HEK293 (cell line): ENCODE data around the gene EXD2.
A peak's percentile ranks its signal among the peaks of the same experiment; 100 is the strongest.

Source experiments
- FEZF1 ChIP-seq: fragments of 450-650 bp; formaldehyde crosslinking; IDR thresholded peaks from 2 replicates; pipeline ENCODE4 v1.5.1; 2016; ENCODE audit warnings: missing biosample characterization, missing genetic modification characterization
- GLI2 ChIP-seq: fragments of 450-650 bp; formaldehyde crosslinking; IDR thresholded peaks from 2 replicates; pipeline ENCODE4; 2017; ENCODE audit warnings: missing biosample characterization, missing genetic modification characterization, low read depth, borderline replicate concordance
- KLF10 ChIP-seq: fragments of 450-650 bp; IDR thresholded peaks from 2 replicates; pipeline ENCODE4 v1.5.1; 2018; ENCODE audit warnings: missing biosample characterization, mild to moderate bottlenecking, missing genetic modification characterization
- KLF16 ChIP-seq: fragments of 450-650 bp; formaldehyde crosslinking; IDR thresholded peaks from 2 replicates; pipeline ENCODE4 v1.5.1; 2017; ENCODE audit warnings: missing biosample characterization, missing genetic modification characterization
- KLF9 ChIP-seq: fragments of 450-650 bp; formaldehyde crosslinking; IDR thresholded peaks from 2 replicates; pipeline ENCODE4 v1.5.1; 2016; ENCODE audit warnings: missing biosample characterization, missing genetic modification characterization, low read depth
- OVOL3 ChIP-seq: fragments of 450-650 bp; formaldehyde crosslinking; IDR thresholded peaks from 2 replicates; pipeline ENCODE4 v1.5.1; 2016; ENCODE audit warnings: missing biosample characterization, missing genetic modification characterization
- ZBTB17 ChIP-seq: fragments of 450-650 bp; formaldehyde crosslinking; IDR thresholded peaks from 2 replicates; pipeline ENCODE4 v1.5.1; 2016; ENCODE audit warnings: missing biosample characterization, missing genetic modification characterization
- ZBTB7A ChIP-seq: fragments of 450-650 bp; formaldehyde crosslinking; IDR thresholded peaks from 2 replicates; pipeline ENCODE4 v1.5.1; 2016; ENCODE audit warnings: low read depth, missing biosample characterization, missing genetic modification characterization
- ZFHX2 ChIP-seq: fragments of 450-650 bp; formaldehyde crosslinking; conservative IDR thresholded peaks from 2 replicates; pipeline ENCODE4 v1.5.1; 2016; ENCODE audit warnings: missing biosample characterization, missing genetic modification characterization
- ZNF114 ChIP-seq: fragments of 450-650 bp; formaldehyde crosslinking; IDR thresholded peaks from 2 replicates; pipeline ENCODE4 v1.5.0; 2017; ENCODE audit warnings: missing biosample characterization, missing genetic modification characterization
- ZNF169 ChIP-seq: fragments of 450-650 bp; formaldehyde crosslinking; IDR thresholded peaks from 2 replicates; pipeline ENCODE4 v1.5.1; 2016; ENCODE audit warnings: missing biosample characterization, missing genetic modification characterization
- ZNF184 ChIP-seq: fragments of 450-650 bp; IDR thresholded peaks from 2 replicates; pipeline ENCODE4 v1.5.1; 2018; ENCODE audit warnings: missing biosample characterization, mild to moderate bottlenecking, missing genetic modification characterization
- ZNF311 ChIP-seq: fragments of 450-650 bp; formaldehyde crosslinking; IDR thresholded peaks from 2 replicates; pipeline ENCODE4 v1.5.1; 2017; ENCODE audit warnings: missing biosample characterization, missing genetic modification characterization, borderline replicate concordance
- ZNF350 ChIP-seq: fragments of 450-650 bp; formaldehyde crosslinking; IDR thresholded peaks from 2 replicates; pipeline ENCODE4 v1.5.0; 2017; ENCODE audit warnings: missing biosample characterization, mild to moderate bottlenecking, missing genetic modification characterization
- ZNF433 ChIP-seq: fragments of 450-650 bp; formaldehyde crosslinking; IDR thresholded peaks from 2 replicates; pipeline ENCODE4 v1.5.1; 2016; ENCODE audit warnings: missing biosample characterization, missing genetic modification characterization, low read depth
- ZNF473 ChIP-seq: fragments of 450-650 bp; formaldehyde crosslinking; IDR thresholded peaks from 2 replicates; pipeline ENCODE4 v1.5.1; 2017; ENCODE audit warnings: missing biosample characterization, missing genetic modification characterization
- ZNF48 ChIP-seq: fragments of 450-650 bp; formaldehyde crosslinking; IDR thresholded peaks from 2 replicates; pipeline ENCODE4 v1.5.1; 2016; ENCODE audit warnings: missing biosample characterization, missing genetic modification characterization
- ZNF544 ChIP-seq: fragments of 450-650 bp; formaldehyde crosslinking; IDR thresholded peaks from 2 replicates; pipeline ENCODE4 v1.5.0; 2017; ENCODE audit warnings: missing biosample characterization, missing genetic modification characterization
- ZNF585B ChIP-seq: fragments of 450-650 bp; formaldehyde crosslinking; IDR thresholded peaks from 2 replicates; pipeline ENCODE4 v1.5.1; 2016; ENCODE audit warnings: missing biosample characterization, missing genetic modification characterization
- ZNF677 ChIP-seq: fragments of 450-650 bp; IDR thresholded peaks from 2 replicates; pipeline ENCODE4 v1.5.0; 2018; ENCODE audit warnings: missing biosample characterization, mild to moderate bottlenecking, missing genetic modification characterization, moderate library complexity
- ZNF747 ChIP-seq: fragments of 450-650 bp; formaldehyde crosslinking; IDR thresholded peaks from 2 replicates; pipeline ENCODE4 v1.5.1; 2016; ENCODE audit warnings: missing biosample characterization, missing genetic modification characterization
- ZXDB ChIP-seq: fragments of 450-650 bp; formaldehyde crosslinking; IDR thresholded peaks from 2 replicates; pipeline ENCODE4 v1.5.1; 2016; ENCODE audit warnings: missing biosample characterization, missing genetic modification characterization
- TF ChIP-seq, protein P1 (sequence below): fragments of 450-650 bp; formaldehyde crosslinking; IDR thresholded peaks from 2 replicates; pipeline ENCODE4 v1.5.0; 2017; ENCODE audit warnings: missing biosample characterization, missing genetic modification characterization, borderline replicate concordance
- TF ChIP-seq, protein P2 (sequence below): fragments of 450-650 bp; formaldehyde crosslinking; IDR thresholded peaks from 2 replicates; pipeline ENCODE4 v1.5.1; 2016; ENCODE audit warnings: missing biosample characterization, missing genetic modification characterization
- TF ChIP-seq, protein P3 (sequence below): fragments of 450-650 bp; formaldehyde crosslinking; IDR thresholded peaks from 2 replicates; pipeline ENCODE4 v1.5.1; 2016; ENCODE audit warnings: missing biosample characterization, missing genetic modification characterization
- TF ChIP-seq, protein P4 (sequence below): fragments of 450-650 bp; formaldehyde crosslinking; IDR thresholded peaks from 2 replicates; pipeline ENCODE4 v1.5.1; 2016; ENCODE audit warnings: missing biosample characterization, missing genetic modification characterization
- TF ChIP-seq, protein P5 (sequence below): fragments of 450-650 bp; formaldehyde crosslinking; IDR thresholded peaks from 2 replicates; pipeline ENCODE4 v1.5.1; 2016; ENCODE audit warnings: missing biosample characterization, missing genetic modification characterization
- TF ChIP-seq, protein P6 (sequence below): fragments of 450-650 bp; formaldehyde crosslinking; IDR thresholded peaks from 2 replicates; pipeline ENCODE4 v1.5.1; 2016; ENCODE audit warnings: missing biosample characterization, missing genetic modification characterization
- TF ChIP-seq, protein P7 (sequence below): fragments of 450-650 bp; formaldehyde crosslinking; IDR thresholded peaks from 2 replicates; pipeline ENCODE4 v1.5.1; 2016; ENCODE audit warnings: missing biosample characterization, missing genetic modification characterization

The EXD2 gene

DNA sequence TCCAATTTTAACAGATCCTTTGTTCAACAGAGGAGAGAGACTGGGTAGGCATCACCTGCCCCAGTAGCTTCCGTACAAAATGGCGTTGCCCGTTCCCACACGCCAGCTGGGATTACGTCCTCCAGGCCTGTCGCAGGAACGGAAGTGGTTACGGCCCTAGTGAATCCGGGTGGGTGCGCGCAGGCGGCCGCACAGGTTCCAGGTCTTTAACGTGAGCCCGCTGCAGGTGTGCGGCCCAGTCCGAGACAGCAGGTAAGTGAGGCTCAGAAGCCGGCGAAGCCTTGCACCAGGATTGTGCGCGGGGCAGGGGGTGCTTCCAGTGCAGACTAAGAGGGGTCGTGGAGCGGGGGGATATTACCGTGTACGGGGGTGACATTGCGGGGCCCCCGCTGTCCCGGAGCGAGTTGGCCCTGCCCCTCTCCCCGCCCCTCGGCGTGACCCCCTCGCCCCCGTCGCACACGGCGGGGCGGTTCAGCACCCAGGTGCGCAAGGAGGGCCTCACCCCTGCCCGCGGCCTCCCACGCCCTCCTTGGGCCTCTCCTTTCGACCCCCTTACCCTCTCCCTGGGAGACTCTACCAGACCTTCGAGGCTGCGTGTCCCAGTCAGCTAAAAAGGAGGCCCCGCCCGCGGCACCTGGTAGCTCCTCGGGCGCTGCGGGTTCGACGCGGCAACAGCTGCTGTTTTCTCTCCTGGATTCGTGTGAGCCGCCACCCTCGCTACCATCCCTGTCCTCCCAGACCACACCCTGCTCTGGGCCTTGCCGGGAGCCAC is at the start of gene EXD2 (continued):
- TF ChIP-seq, protein P1, sequence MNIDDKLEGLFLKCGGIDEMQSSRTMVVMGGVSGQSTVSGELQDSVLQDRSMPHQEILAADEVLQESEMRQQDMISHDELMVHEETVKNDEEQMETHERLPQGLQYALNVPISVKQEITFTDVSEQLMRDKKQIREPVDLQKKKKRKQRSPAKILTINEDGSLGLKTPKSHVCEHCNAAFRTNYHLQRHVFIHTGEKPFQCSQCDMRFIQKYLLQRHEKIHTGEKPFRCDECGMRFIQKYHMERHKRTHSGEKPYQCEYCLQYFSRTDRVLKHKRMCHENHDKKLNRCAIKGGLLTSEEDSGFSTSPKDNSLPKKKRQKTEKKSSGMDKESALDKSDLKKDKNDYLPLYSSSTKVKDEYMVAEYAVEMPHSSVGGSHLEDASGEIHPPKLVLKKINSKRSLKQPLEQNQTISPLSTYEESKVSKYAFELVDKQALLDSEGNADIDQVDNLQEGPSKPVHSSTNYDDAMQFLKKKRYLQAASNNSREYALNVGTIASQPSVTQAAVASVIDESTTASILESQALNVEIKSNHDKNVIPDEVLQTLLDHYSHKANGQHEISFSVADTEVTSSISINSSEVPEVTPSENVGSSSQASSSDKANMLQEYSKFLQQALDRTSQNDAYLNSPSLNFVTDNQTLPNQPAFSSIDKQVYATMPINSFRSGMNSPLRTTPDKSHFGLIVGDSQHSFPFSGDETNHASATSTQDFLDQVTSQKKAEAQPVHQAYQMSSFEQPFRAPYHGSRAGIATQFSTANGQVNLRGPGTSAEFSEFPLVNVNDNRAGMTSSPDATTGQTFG = peak; percentile 66; the same call in 1 of the 2 replicates
- no peak for TF ChIP-seq ZNF473 (tag by site-specific recombination)
- peak; percentile 96 for TF ChIP-seq ZXDB (tag by site-specific recombination)
- no peak for TF ChIP-seq GLI2 (tag by site-specific recombination)
- no peak for TF ChIP-seq ZNF184
- no peak for TF ChIP-seq ZNF114 (tag by site-specific recombination)
- TF ChIP-seq FEZF1 (tag by site-specific recombination) = no peak
- peak; percentile 86; the same call in 1 of the 2 replicates for TF ChIP-seq KLF9 (tag by site-specific recombination)
- no peak for TF ChIP-seq ZNF169
- TF ChIP-seq ZBTB7A (tag by site-specific recombination) = 0 out of 2 replicates have a peak, but pooled peaks have one; percentile 59
- peak; percentile 62 for TF ChIP-seq ZFHX2 (tag by site-specific recombination)
- TF ChIP-seq ZNF585B = 0 out of 2 replicates have a peak, but pooled peaks have one; percentile 13
- TF ChIP-seq ZNF747 (tag by site-specific recombination) = no peak
- no peak for TF ChIP-seq ZNF433 (tag by site-specific recombination)
- no peak for TF ChIP-seq ZNF311 (tag by site-specific recombination)
- TF ChIP-seq, protein P2, sequence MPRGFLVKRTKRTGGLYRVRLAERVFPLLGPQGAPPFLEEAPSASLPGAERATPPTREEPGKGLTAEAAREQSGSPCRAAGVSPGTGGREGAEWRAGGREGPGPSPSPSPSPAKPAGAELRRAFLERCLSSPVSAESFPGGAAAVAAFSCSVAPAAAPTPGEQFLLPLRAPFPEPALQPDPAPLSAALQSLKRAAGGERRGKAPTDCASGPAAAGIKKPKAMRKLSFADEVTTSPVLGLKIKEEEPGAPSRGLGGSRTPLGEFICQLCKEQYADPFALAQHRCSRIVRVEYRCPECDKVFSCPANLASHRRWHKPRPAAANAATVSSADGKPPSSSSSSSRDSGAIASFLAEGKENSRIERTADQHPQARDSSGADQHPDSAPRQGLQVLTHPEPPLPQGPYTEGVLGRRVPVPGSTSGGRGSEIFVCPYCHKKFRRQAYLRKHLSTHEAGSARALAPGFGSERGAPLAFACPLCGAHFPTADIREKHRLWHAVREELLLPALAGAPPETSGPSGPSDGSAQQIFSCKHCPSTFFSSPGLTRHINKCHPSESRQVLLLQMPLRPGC = no peak
- TF ChIP-seq KLF10 (tag by site-specific recombination) = peak; percentile 49; the same call in 1 of the 2 replicates
- TF ChIP-seq, protein P3, sequence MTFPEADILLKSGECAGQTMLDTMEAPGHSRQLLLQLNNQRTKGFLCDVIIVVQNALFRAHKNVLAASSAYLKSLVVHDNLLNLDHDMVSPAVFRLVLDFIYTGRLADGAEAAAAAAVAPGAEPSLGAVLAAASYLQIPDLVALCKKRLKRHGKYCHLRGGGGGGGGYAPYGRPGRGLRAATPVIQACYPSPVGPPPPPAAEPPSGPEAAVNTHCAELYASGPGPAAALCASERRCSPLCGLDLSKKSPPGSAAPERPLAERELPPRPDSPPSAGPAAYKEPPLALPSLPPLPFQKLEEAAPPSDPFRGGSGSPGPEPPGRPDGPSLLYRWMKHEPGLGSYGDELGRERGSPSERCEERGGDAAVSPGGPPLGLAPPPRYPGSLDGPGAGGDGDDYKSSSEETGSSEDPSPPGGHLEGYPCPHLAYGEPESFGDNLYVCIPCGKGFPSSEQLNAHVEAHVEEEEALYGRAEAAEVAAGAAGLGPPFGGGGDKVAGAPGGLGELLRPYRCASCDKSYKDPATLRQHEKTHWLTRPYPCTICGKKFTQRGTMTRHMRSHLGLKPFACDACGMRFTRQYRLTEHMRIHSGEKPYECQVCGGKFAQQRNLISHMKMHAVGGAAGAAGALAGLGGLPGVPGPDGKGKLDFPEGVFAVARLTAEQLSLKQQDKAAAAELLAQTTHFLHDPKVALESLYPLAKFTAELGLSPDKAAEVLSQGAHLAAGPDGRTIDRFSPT (tag by site-specific recombination) = peak; percentile 42; the same call in 1 of the 2 replicates
- TF ChIP-seq ZBTB17 = peak; percentile 83
- 0 out of 2 replicates have a peak, but pooled peaks have one; percentile 50 for TF ChIP-seq OVOL3 (tag by site-specific recombination)
- TF ChIP-seq ZNF544 (tag by site-specific recombination) = no peak
- TF ChIP-seq, protein P4, sequence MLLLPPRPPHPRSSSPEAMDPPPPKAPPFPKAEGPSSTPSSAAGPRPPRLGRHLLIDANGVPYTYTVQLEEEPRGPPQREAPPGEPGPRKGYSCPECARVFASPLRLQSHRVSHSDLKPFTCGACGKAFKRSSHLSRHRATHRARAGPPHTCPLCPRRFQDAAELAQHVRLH (tag by site-specific recombination) = peak; percentile 60; the same call in 1 of the 2 replicates
- TF ChIP-seq, protein P5, sequence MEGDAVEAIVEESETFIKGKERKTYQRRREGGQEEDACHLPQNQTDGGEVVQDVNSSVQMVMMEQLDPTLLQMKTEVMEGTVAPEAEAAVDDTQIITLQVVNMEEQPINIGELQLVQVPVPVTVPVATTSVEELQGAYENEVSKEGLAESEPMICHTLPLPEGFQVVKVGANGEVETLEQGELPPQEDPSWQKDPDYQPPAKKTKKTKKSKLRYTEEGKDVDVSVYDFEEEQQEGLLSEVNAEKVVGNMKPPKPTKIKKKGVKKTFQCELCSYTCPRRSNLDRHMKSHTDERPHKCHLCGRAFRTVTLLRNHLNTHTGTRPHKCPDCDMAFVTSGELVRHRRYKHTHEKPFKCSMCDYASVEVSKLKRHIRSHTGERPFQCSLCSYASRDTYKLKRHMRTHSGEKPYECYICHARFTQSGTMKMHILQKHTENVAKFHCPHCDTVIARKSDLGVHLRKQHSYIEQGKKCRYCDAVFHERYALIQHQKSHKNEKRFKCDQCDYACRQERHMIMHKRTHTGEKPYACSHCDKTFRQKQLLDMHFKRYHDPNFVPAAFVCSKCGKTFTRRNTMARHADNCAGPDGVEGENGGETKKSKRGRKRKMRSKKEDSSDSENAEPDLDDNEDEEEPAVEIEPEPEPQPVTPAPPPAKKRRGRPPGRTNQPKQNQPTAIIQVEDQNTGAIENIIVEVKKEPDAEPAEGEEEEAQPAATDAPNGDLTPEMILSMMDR (tag by site-specific recombination) = no peak
- no peak for TF ChIP-seq ZNF350 (tag by site-specific recombination)
- TF ChIP-seq ZNF677 (tag by site-specific recombination) = no peak
- peak; percentile 99 for TF ChIP-seq KLF16 (tag by site-specific recombination)
- TF ChIP-seq ZNF48 (tag by site-specific recombination) = no peak
- TF ChIP-seq, protein P6, sequence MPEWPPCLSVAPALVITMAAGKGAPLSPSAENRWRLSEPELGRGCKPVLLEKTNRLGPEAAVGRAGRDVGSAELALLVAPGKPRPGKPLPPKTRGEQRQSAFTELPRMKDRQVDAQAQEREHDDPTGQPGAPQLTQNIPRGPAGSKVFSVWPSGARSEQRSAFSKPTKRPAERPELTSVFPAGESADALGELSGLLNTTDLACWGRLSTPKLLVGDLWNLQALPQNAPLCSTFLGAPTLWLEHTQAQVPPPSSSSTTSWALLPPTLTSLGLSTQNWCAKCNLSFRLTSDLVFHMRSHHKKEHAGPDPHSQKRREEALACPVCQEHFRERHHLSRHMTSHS = no peak
- TF ChIP-seq, protein P7, sequence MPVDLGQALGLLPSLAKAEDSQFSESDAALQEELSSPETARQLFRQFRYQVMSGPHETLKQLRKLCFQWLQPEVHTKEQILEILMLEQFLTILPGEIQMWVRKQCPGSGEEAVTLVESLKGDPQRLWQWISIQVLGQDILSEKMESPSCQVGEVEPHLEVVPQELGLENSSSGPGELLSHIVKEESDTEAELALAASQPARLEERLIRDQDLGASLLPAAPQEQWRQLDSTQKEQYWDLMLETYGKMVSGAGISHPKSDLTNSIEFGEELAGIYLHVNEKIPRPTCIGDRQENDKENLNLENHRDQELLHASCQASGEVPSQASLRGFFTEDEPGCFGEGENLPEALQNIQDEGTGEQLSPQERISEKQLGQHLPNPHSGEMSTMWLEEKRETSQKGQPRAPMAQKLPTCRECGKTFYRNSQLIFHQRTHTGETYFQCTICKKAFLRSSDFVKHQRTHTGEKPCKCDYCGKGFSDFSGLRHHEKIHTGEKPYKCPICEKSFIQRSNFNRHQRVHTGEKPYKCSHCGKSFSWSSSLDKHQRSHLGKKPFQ = no peak
